GM18519 (cell line): ENCODE data around the gene RASA3.
"Not testable (repeated sequence)": the region's sequence is repeated elsewhere in the genome, so short reads cannot be mapped to it uniquely, and the experiment has no call there.

Experiments
- ATAC-seq: cut with Tn5 transposase; IDR thresholded peaks from one replicate; pipeline ENCODE4 v1.9.1; 2021; ENCODE audit warnings: mild to moderate bottlenecking, moderate library complexity; ENCODE audit not compliant: unreplicated experiment, low FRiP score

Gene RASA3

DNA sequence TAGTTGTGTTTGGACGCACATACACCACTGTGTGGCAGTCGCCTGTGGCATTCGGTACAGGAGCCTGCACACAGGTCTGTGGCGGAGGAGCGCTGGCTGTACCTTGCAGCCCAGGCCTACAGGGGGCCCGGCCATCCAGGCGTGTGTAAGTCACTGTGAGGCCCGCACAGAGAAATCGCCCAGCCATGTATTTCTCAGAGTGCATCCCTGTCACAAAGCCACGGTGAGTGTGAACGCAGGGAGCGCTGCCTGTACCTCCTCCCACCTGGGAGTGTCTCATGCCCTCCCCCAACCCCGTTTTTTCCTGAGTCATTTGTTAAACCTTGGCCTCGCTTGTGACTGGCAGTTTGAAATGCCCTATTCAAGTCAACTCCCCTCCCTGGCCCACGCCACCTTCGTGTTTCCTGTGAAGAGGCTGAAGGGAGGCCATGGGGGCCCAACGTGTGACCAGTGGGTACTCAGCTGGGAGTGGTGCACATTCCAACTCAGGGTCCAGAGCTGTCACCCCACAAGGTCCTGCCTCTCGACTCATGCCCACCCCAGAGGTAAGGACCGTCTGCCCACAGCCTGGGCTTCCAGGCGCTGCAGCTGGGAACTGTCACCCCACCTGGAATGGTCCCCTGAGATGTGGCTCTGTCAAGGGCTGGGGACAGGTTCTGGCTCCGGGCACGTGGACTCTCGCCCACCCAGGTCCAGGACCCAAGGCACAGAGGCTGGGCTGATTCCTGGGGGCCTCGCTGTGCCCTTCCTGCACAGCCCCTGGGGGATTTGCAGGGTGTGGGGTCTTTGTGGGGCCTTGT is 11.6 kb upstream of the RASA3 start:
- peak; percentile 41 for ATAC-seq

DNA sequence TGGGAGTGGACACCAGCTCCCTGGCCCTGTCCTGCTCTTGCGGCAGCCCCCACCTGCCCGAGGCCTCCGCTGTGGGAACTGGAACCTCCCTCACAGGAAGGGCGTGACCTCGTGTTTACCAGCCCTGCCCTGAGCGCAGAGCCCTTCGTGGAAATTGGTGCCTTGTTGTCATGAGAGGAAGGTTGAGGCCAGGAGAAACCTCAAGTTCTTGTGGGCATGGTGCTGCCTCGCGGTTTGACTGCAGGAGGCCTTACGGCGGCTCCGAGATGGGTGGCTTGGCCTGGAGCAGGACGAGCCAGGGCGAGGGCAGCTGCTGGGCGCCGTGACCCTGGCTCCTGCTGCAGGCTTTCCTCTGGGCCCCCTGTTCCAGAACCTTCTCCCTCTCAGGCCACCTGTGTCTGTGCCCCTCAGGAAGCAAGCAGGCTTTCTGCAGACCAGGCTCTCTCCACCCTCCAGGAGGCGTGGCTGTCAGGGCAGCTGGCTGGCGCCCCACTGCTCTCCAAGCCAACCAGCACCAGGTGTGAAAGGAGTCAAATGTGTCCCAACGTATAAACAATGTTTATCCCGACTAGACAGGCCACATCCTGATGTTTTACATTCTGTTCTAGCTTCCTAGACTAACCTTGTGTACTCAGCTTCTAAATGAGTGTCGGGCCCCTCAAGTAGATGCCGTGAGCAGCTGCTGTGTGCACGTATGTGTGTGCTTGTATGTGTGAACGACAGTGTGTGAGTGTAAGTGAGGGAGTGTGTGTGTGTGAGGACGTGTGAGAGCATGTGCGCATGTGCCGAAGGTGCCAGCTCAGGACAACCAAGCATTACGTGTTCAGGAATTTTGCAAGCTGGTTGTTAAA is 10.4 kb upstream of the RASA3 start:
- ATAC-seq: no peak

DNA sequence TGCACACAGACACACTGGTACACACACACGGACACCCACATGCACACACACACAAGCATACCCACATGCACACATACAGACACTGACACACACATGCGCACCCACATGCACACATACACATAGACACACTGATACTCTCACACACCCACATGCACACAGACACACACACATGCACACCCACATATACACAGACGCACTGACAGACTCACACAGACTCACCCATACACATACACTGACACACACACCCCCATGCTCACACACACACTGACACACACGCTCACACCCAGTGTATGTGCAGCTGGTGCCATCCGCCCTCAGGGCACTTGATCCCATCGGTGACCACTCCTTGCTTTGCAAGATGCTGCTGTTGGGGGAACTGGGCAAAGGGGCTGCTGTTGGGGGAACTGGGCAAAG is 9.7 kb upstream of the RASA3 start:
- ATAC-seq: no peak

DNA sequence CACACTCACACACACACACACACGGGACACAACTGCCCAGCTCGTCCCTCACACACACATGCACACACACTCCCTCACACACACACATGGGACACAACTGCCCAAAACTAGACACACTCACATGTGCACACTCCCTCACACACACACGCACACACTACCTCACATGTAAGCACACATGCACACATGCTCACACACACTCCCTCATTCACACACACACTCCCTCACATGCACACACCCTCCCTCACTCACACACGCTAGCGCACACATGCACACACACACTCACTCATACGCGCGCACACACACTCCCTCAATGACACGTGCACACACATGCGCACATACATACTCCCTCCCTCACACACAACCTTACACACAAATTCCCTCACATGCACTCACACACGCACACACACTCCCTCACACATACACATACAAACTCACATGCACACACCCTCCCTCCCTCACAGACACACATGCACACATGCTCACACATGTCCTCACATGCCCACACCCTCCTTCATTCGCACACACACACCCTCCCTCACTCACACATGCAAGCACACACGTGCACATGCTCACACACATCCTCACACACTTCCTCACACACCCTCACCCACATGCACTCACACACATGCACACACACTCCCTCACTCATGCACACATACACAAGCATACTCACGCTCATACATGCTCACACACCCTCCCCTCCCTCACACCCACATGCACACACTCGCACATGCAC is 9.0 kb upstream of the RASA3 start:
- ATAC-seq: no peak

- ATAC-seq: no peak
These were observed 8.5 kb upstream of the RASA3 start for GRCh38 chr13:114140906-114141250.

- ATAC-seq: no peak
These were observed 7.9 kb upstream of the RASA3 start for GRCh38 chr13:114140131-114140905.

DNA sequence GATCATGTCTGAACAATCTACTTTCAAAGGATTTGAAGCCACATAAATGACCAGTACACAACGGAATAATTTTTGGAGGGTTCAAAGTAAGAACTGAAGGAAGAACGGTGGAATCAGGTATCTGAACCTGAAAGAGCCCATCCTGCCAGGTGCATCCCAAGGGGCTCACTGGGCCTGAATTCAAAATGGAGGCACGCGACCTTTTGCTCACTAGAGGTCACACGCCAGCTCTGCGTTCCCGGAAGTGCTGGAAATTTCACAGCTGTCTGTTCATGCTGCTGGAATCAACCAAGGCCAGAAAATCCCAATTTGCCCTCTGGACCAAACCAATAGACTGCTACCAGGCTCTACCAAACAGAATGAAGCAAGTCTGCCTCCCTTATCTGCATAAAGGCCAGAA is 4.2 kb upstream of the RASA3 start:
- ATAC-seq: no peak

- ATAC-seq: no peak
These were observed 3.3 kb upstream of the RASA3 start for GRCh38 chr13:114135731-114136171.

- ATAC-seq: no peak
These were observed 2.7 kb upstream of the RASA3 start for GRCh38 chr13:114134944-114135610.

DNA sequence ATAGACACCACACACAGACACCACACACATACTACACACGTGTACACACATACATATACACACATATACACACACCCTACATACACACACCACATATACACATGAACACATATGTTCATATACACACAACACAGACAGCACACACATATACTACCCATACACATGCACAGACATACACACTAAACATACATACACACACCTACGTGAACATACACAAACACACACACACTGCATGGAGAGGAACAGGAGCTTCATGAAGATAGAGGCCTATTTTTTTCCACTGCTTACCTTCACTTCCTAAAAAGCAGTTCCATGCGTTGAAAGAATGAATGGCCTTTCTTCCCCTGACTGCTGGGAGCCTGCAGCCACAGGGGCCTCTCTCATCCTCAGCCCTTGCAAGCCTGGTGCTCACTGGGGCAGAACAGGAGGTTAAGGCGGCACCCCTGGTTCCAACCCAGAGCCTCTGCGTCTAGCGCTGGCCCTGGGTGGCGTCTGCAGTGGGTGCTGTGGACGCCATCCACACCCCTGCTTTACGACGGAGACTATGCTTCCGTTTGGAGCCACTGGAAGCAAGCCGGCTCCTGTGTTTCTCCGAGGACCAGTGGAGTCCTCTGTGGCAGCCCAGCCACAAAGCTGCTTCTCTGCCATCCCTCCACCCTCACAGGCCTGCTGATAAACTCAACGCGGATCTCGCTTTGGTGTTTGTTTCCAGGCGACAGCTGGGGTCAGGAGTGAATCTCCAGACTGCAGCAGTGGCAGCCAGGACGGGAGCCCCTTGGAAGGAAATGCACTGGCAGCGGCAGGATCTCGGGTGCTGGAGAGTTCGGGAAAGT is 1.9 kb upstream of the RASA3 start:
- no peak for ATAC-seq

GRCh38 chr13:114133552-114133951 is 1.1 kb upstream of the RASA3 start:
- not testable (repeated sequence) for ATAC-seq

- not testable (repeated sequence) for ATAC-seq
These were observed 703 bp upstream of the RASA3 start for GRCh38 chr13:114133126-114133525.

GRCh38 chr13:114131583-114132418 is 622 bp downstream of the RASA3 start:
- no peak for ATAC-seq

- no peak for ATAC-seq
These were observed 1.4 kb downstream of the RASA3 start for GRCh38 chr13:114130837-114131582.

DNA sequence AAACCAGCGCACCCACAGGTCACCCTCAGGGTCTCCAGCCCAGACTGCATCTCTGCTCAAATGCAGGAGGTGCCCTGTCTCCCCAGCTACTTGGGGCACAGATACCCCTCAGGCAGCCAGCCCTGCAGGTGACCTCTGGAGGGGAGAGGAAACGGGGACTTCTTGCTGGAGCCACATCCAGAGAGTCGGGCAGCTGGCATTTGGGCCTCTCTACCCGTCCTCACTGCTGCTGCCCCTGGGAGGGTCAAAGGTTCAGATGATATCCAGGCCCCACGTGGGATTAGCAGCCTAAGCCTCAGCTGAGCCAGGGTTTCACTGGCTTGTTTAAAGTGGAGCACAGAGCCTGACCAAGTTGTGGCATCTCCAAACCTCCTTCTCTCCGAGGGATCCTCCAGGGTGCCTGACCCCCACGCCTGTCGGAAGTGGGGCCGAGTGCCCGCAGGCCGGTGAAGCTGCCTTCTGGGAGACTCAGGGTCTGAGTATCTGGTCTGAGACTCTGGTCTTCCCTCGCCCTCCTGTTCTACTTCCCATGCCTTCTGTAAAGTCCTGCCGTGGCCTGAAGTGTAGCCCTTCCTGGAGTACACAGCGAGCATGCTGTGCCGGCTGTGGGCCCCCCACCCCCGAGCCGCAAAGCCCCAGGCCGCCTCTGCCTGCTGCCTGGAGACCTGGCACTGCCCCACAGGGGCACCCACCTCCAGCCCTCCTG is 2.1 kb downstream of the RASA3 start:
- no peak for ATAC-seq

GRCh38 chr13:114129649-114130062 is 2.8 kb downstream of the RASA3 start:
- no peak for ATAC-seq
